Psoas muscle (tissue), 8 donors: Measurements from ENCODE around the gene C1orf122. TPM values are rescaled to one million over a fixed set of nuclear protein-coding genes. Genes with fewer than 3 reads are reported as not detected.

ENCODE experiments used
- ATAC-seq, 4 donors: fragments of 200-7000 bp; cut with Tn5 transposase; one replicate each; pipeline ENCODE4 v1.9.1; 2020; ENCODE audit warnings: moderate library complexity in 3 of 4, mild to moderate bottlenecking in 2 of 4
- DNase-seq, 2 donors: peaks; one replicate each; pipeline ENCODE4 v3.0.0-alpha.2; 2020
- H3K27ac ChIP-seq: fragments of 200-600 bp; one replicate; pipeline ENCODE4 v1.8.0; 2022
- H3K27me3 ChIP-seq, 3 donors: fragments of 200-600 bp in 1 of 3; one replicate each; pipeline versions ENCODE4 v1.6.1 to v1.8.0; 2013 to 2022; ENCODE audit warnings: low read length in 2 of 3, mild to moderate bottlenecking in 2 of 3, moderate library complexity in 1 of 3; ENCODE audit not compliant: insufficient read depth in 3 of 3
- H3K36me3 ChIP-seq, 2 donors: fragments of 200-600 bp in 1 of 2; one replicate each; pipeline versions ENCODE4 v1.6.1 to v1.8.0; 2013 to 2022; ENCODE audit warnings: low read depth in 1 of 2, mild to moderate bottlenecking in 1 of 2, moderate library complexity in 1 of 2; ENCODE audit not compliant: insufficient read depth in 1 of 2
- H3K4me1 ChIP-seq: fragments of 200-600 bp; one replicate; pipeline ENCODE4 v1.8.0; 2022
- H3K4me3 ChIP-seq: fragments of 200-600 bp; one replicate; pipeline ENCODE4 v1.8.0; 2022; ENCODE audit warnings: mild to moderate bottlenecking
- H3K9me3 ChIP-seq: fragments of 200-600 bp; one replicate; pipeline ENCODE4 v1.8.0; 2022
- WGBS, 3 donors: extraction: QIAGEN DNeasy Blood & Tissue Kit; methylation state at CpG; one replicate each; pipeline versions ENCODE4 v1.1.6 to v1.1.7; 2013; 5-methylcytosine and 5-hydroxymethylcytosine counted together
- intact Hi-C, 2 donors: fragments of 100-400 bp; cut with DNase I; formaldehyde crosslinking; loops; one replicate each; pipeline versions ENCODE4 v1.11.0 to v1.14.2; 2022
- polyA plus RNA-seq, 3 donors: library from polyadenylated mRNA; stranded (reverse); fragments of 200-250 nt; gene quantifications; one replicate each; pipeline ENCODE4 v1.2.3, GENCODE V29; 2013
- total RNA-seq, 4 donors: library from RNA; stranded (reverse); fragmentation: NEBNext Ultra II Directional in 2 of 4; extraction: Animal tissue kit (Norgen Biotek cat#: 25700) in 2 of 4; gene quantifications; one replicate each; pipeline versions ENCODE4 v1.2.1 to v1.2.4, GENCODE V29; 2021 to 2023
- TF ChIP-seq, protein P1 (sequence below): fragments of 200-600 bp; IDR thresholded peaks from one replicate; pipeline ENCODE4 v1.8.0; 2022; ENCODE audit warnings: antibody characterized with exemption
- donor health status: healthy with polysubstance abuse.
- donor health status: DM: no; HTN: no; CAD: no; lungs with moderate emphysema.
- donor health status: Bipolar disorder and iron deficiency.
- donor health status: healthy.
- donor health status: DM: yes; HTN: yes; CAD: no.
- donor health status: DM: no; HTN: no; CAD: no.
- donor health status: DM: no; HTN: no; CAD: no.
- donor health status: DM: yes; HTN: yes; CAD: no.

Gene C1orf122
- total and polyA plus RNA-seq, 7 donors = 26.6 to 109 (median 32.1) TPM

- no peaks in the 10 kb centered on the region for H3K27me3 ChIP-seq
- 25 to 33% (median 27%) methylated on average over 2 of the region's 2 CpGs for WGBS, 3 donors
- TF ChIP-seq, protein P1, sequence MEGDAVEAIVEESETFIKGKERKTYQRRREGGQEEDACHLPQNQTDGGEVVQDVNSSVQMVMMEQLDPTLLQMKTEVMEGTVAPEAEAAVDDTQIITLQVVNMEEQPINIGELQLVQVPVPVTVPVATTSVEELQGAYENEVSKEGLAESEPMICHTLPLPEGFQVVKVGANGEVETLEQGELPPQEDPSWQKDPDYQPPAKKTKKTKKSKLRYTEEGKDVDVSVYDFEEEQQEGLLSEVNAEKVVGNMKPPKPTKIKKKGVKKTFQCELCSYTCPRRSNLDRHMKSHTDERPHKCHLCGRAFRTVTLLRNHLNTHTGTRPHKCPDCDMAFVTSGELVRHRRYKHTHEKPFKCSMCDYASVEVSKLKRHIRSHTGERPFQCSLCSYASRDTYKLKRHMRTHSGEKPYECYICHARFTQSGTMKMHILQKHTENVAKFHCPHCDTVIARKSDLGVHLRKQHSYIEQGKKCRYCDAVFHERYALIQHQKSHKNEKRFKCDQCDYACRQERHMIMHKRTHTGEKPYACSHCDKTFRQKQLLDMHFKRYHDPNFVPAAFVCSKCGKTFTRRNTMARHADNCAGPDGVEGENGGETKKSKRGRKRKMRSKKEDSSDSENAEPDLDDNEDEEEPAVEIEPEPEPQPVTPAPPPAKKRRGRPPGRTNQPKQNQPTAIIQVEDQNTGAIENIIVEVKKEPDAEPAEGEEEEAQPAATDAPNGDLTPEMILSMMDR = no peak
- H3K4me1 ChIP-seq = peaks cover 19% of the 10 kb centered on the region
- ATAC-seq (no peak), DNase-seq (no peak)
- H3K36me3 ChIP-seq = peaks cover 0 to 32% of the 10 kb centered on the region in 2 donors
- H3K9me3 ChIP-seq = no peaks in the 10 kb centered on the region
- H3K27ac ChIP-seq = peak overlapping the region; percentile 93
- no peak overlapping the region for H3K4me3 ChIP-seq
- intact Hi-C loops = loop anchor here (2.0 to 10.0 kb wide), 4 partner anchors 49 to 215 kb away; partner anchors contain the start of genes CDCA8 (in 2 of the 2), GNL2 (in 1 of the 2) and MTF1 (in 1 of the 2)
These were observed 2.4 kb downstream of the C1orf122 start for GRCh38 chr1:37809942-37810341.

DNA sequence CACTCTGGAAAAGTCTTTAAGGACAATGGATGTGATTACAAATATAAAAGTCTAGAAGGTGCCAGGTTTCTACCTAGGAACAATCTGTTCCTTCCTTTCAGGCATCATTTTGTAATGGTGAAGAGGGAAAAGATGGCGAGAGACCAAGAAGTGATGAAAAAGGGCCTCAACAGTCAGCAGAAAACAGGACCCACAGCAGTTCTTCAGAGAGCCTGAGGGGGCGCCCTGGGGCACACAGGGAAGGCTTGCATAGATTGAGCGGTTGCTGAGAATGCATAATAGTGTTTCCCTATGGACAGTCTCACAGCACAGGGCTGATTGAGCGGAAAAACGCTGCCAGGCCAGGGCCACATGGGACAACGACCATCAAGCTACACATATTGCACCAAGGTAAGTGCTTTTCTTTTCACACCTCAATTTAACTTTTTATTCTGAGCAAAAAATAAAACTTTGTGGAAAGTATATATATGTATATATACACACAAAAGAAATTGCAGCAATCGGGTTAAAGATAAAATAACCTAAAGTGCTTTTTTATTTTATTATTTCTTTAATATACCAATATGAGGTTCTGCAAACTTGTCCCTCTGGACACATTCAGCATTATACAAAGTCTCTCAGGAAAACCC, 3.6 kb downstream of the C1orf122 start:
- TF ChIP-seq, protein P1 = peak; percentile 75
- intact Hi-C loops = no loop called here
- Histone ChIP-seq H3K4me1 (peaks cover 19% of the 10 kb centered on the region), H3K27me3 (no peaks in the 10 kb centered on the region), H3K27ac (no peak overlapping the region), H3K36me3 (peaks cover 0 to 32% of the 10 kb centered on the region in 2 donors), H3K9me3 (no peaks in the 10 kb centered on the region), H3K4me3 (no peak overlapping the region)
- peak; percentile 75 to 83 for DNase-seq
- ATAC-seq = peak in 3 of 4 donors; percentile 28 to 53 (median 39)
- WGBS, 3 donors = 45 to 49% (median 46%) methylated on average over 7 of the region's 7 CpGs

DNA sequence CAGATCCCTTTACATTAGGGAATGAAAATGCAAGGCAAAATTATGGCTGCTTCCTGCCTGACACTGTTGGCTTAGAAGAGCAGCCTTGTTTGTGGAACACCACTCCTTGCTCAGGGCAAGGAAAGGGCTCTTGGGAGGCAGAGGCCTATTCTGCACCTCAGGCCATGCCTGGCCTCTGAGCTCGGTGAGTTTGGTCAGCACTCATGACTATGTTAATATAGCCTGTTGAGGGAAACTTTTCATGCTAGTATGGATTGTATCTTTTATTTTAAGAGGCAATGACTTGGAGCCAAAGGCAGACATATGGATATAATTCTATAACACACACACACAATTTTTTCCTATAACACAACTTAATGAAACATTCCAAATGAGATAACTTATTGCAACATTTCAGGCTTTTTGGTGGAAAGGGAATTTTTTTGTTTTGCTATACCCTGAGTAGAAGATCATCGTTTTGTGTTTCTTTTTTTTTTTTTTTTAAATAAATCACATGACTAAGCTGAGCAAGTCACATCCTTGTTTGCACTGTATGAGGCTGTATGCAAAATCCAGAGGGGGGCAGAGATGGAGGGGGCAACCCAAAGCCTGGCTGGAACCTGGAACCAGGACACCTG, 6.0 kb downstream of the C1orf122 start:
- WGBS, 3 donors = 57 to 71% (median 64%) methylated on average over 2 of the region's 2 CpGs
- peak overlapping the region; percentile 14 for H3K27ac ChIP-seq

GRCh38 chr1:37814252-37814651, 6.7 kb downstream of the C1orf122 start:
- Histone ChIP-seq H3K27ac (peak overlapping the region; percentile 14), H3K36me3 (peaks cover 0 to 48% of the 10 kb centered on the region in 2 donors), H3K4me3 (no peak overlapping the region), H3K4me1 (peaks cover 4% of the 10 kb centered on the region), H3K27me3 (no peaks in the 10 kb centered on the region), H3K9me3 (no peaks in the 10 kb centered on the region)
- 27 to 57% (median 38%) methylated on average over 7 of the region's 7 CpGs for WGBS, 3 donors
- intact Hi-C loops = no loop called here
- ATAC-seq = peak; percentile 56 to 81 (median 69)
- TF ChIP-seq, protein P1 = no peak
- DNase-seq = no peak

More for the DNA sequence above, 6.0 kb downstream of the C1orf122 start:
- Histone ChIP-seq H3K4me1 (peaks cover 10% of the 10 kb centered on the region), H3K9me3 (no peaks in the 10 kb centered on the region), H3K36me3 (peaks cover 0 to 43% of the 10 kb centered on the region in 2 donors), H3K27me3 (no peaks in the 10 kb centered on the region), H3K4me3 (no peak overlapping the region)
- DNase-seq = no peak
- intact Hi-C loops = loop anchor here in 1 of 2 donors (2.0 kb wide), 1 partner anchor 41 kb away; no protein-coding TSS in a partner anchor
- TF ChIP-seq, protein P1 = no peak
- ATAC-seq = no peak
